NT2/D1 (cell line): ENCODE measurements around the gene MAJIN.

Experiments
- DNase-seq: peaks from one replicate; pipeline ENCODE4 v3.0.0-alpha.2; 2011; ENCODE audit warnings: low read depth, low spot score
- H3K27me3 ChIP-seq: 2 replicates; pipeline ENCODE4 v1.6.0; 2011; ENCODE audit warnings: mild to moderate bottlenecking; ENCODE audit not compliant: insufficient read length, insufficient read depth
- H3K36me3 ChIP-seq: 2 replicates; pipeline ENCODE4 v1.6.1; 2011; ENCODE audit warnings: mild to moderate bottlenecking, low read length, mixed read lengths; ENCODE audit not compliant: insufficient read depth, insufficient read length
- H3K4me1 ChIP-seq: 2 replicates; pipeline ENCODE4 v1.5.1; 2011; ENCODE audit not compliant: insufficient read depth, insufficient read length
- H3K4me3 ChIP-seq: 2 replicates; pipeline ENCODE4 v1.5.1; 2011; ENCODE audit warnings: low read depth; ENCODE audit not compliant: insufficient read length
- H3K9ac ChIP-seq: 2 replicates; pipeline ENCODE4 v1.6.0; 2011; ENCODE audit warnings: low read depth; ENCODE audit not compliant: insufficient read length
- H3K9me3 ChIP-seq: 2 replicates; pipeline ENCODE4 v1.5.1; 2011; ENCODE audit warnings: mild to moderate bottlenecking, low read length; ENCODE audit not compliant: insufficient read depth
- SUZ12 ChIP-seq: IDR thresholded peaks from 2 replicates; pipeline ENCODE4 v1.6.1; 2011; ENCODE audit not compliant: insufficient read length, insufficient read depth; ENCODE audit errors: extremely low read depth
- YY1 ChIP-seq: IDR thresholded peaks from 2 replicates; pipeline ENCODE4 v1.6.1; 2011; ENCODE audit not compliant: insufficient read length, insufficient read depth
- ZNF274 ChIP-seq: IDR thresholded peaks from 2 replicates; pipeline ENCODE4 v1.6.1; 2011; ENCODE audit warnings: mild to moderate bottlenecking, low read depth, low read length

MAJIN gene

GRCh38 chr11:64967375-64967774 lies 4.5 kb downstream of the MAJIN start:
- Histone ChIP-seq H3K36me3 (no peaks in the 10 kb centered on the region), H3K4me1 (no peaks in the 10 kb centered on the region), H3K9me3 (no peaks in the 10 kb centered on the region), H3K9ac (no peak overlapping the region), H3K4me3 (no peak overlapping the region), H3K27me3 (no peaks in the 10 kb centered on the region)
- no peak for DNase-seq
- TF ChIP-seq SUZ12 (no peak), YY1 (no peak), ZNF274 (no peak)

GRCh38 chr11:64963072-64963631 lies 8.8 kb downstream of the MAJIN start:
- Histone ChIP-seq H3K9ac (no peak overlapping the region), H3K9me3 (no peaks in the 10 kb centered on the region), H3K4me1 (no peaks in the 10 kb centered on the region), H3K27me3 (no peaks in the 10 kb centered on the region), H3K36me3 (no peaks in the 10 kb centered on the region), H3K4me3 (no peak overlapping the region)
- no peak for DNase-seq
- TF ChIP-seq YY1, result no peak
- no peak for TF ChIP-seq SUZ12
- TF ChIP-seq ZNF274, result no peak

- Histone ChIP-seq H3K27me3 (no peaks in the 10 kb centered on the region), H3K9me3 (no peaks in the 10 kb centered on the region), H3K9ac (no peak overlapping the region), H3K36me3 (no peaks in the 10 kb centered on the region), H3K4me1 (no peaks in the 10 kb centered on the region), H3K4me3 (no peak overlapping the region)
- DNase-seq, result no peak
- TF ChIP-seq ZNF274 (no peak), YY1 (no peak), SUZ12 (no peak)
Observed at GRCh38 chr11:64960719-64961118, 11.2 kb downstream of the MAJIN start.

- no peaks in the 10 kb centered on the region for H3K9me3 ChIP-seq
- H3K27me3 ChIP-seq, result no peaks in the 10 kb centered on the region
- no peak overlapping the region for H3K9ac ChIP-seq
- TF ChIP-seq ZNF274 (no peak), SUZ12 (no peak), YY1 (no peak)
- no peak overlapping the region for H3K4me3 ChIP-seq
- DNase-seq, result no peak
- no peaks in the 10 kb centered on the region for H3K4me1 ChIP-seq
- H3K36me3 ChIP-seq, result no peaks in the 10 kb centered on the region
Observed at GRCh38 chr11:64959498-64959897, 12.4 kb downstream of the MAJIN start.

- Histone ChIP-seq H3K9me3 (no peaks in the 10 kb centered on the region), H3K36me3 (no peaks in the 10 kb centered on the region), H3K4me3 (no peak overlapping the region), H3K9ac (no peak overlapping the region), H3K4me1 (no peaks in the 10 kb centered on the region), H3K27me3 (no peaks in the 10 kb centered on the region)
- no peak for DNase-seq
- TF ChIP-seq SUZ12 (no peak), YY1 (no peak), ZNF274 (no peak)
Observed at GRCh38 chr11:64954201-64954600, 17.7 kb downstream of the MAJIN start.

- Histone ChIP-seq H3K4me3 (no peak overlapping the region), H3K9me3 (no peaks in the 10 kb centered on the region), H3K27me3 (no peaks in the 10 kb centered on the region), H3K4me1 (no peaks in the 10 kb centered on the region), H3K36me3 (no peaks in the 10 kb centered on the region), H3K9ac (no peak overlapping the region)
- DNase-seq, result no peak
- TF ChIP-seq ZNF274 (no peak), YY1 (no peak), SUZ12 (no peak)
Observed at GRCh38 chr11:64951529-64951928, 20.4 kb downstream of the MAJIN start.

- Histone ChIP-seq H3K4me3 (no peak overlapping the region), H3K27me3 (peaks cover 5% of the 10 kb centered on the region), H3K9ac (no peak overlapping the region), H3K36me3 (no peaks in the 10 kb centered on the region), H3K4me1 (no peaks in the 10 kb centered on the region), H3K9me3 (no peaks in the 10 kb centered on the region)
- no peak for TF ChIP-seq SUZ12
- TF ChIP-seq YY1, result no peak
- no peak for TF ChIP-seq ZNF274
- DNase-seq, result no peak
Observed at GRCh38 chr11:64947208-64947814, 24.6 kb downstream of the MAJIN start.
